Body of pancreas (tissue), 4 donors: ENCODE measurements around the gene OXCT2.

Experiments
- CTCF ChIP-seq, 7 experiments: fragments of 450-650 bp in 4 of 7; fragments of 200-600 bp in 3 of 7; sonication (generic) in 3 of 7; IDR thresholded peaks; one replicate each; pipeline ENCODE4 v1.5.1; 2016 to 2019; ENCODE audit warnings: antibody characterized with exemption in 7 of 7
- POLR2A ChIP-seq, 3 donors: fragments of 450-650 bp; IDR thresholded peaks; one replicate each; pipeline ENCODE4 v1.6.1; 2016; ENCODE audit warnings: antibody characterized with exemption in 3 of 3, mild to moderate bottlenecking in 2 of 3

GRCh38 chr1:39776886-39777285 lies 5.7 kb upstream of the OXCT2 start:
- TF ChIP-seq CTCF (IDR thresholded peaks at IDR 0.05) (no peak), POLR2A (IDR thresholded peaks at IDR 0.05) (no peak)
